HG03565 (cell line): ENCODE measurements around the gene CATSPERB.
"Not testable (repeated sequence)": the region's sequence is repeated elsewhere in the genome, so short reads cannot be mapped to it uniquely, and the experiment has no call there.

Experiments
- ATAC-seq: cut with Tn5 transposase; IDR thresholded peaks from one replicate; pipeline ENCODE4 v1.9.1; 2021; ENCODE audit warnings: mild to moderate bottlenecking, moderate library complexity; ENCODE audit not compliant: unreplicated experiment

Gene CATSPERB, protein sequence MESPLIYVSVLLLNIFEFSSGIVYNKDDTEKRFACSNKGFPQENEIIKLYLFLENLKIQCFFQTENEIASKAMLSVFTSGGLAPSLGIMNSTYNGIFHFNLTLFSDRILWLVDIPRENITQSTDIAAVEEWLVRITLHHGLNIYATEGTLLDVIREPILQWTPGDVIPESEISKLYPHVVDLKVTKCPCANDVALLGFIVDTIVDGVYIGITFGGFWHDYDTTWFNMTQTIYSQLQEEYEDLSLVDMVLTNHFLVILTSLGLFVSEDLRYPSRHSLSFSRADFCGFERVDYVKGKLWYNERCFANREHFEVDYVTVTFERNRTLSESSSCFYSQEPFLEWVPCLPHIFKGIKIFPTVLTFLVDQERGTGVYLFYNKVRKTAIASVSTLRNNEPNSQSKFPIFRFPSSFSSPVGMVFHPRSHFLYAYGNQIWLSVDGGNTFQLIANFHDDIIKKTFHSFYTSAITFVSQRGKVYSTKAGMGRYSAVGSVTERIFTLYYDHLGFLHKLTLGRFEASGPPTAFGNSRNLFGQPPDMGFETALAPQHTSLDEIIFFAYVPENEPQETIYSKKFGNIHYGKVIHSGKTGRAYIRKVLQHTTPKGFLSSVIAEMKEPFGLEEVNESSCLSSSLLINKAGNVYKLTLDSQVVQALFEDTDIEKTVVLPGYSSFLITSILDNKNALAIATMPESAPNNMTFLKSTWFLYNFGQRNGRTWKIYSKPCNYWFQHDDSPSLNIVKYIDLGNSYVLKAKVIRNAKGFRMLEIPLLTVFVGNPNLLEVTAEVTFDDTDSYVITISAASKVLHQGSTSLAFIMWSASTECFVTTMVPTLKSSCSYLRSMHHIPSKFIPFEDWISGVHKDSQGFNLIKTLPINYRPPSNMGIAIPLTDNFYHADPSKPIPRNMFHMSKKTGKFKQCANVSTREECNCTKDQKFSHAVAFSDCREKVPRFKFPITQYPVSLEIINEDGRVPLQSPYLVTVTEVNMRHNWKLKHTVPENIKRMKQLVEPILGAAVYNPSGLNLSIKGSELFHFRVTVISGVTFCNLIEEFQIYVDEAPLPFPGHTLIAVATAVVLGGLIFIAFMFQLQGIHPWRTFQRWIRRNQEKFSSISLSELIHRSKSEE

DNA sequence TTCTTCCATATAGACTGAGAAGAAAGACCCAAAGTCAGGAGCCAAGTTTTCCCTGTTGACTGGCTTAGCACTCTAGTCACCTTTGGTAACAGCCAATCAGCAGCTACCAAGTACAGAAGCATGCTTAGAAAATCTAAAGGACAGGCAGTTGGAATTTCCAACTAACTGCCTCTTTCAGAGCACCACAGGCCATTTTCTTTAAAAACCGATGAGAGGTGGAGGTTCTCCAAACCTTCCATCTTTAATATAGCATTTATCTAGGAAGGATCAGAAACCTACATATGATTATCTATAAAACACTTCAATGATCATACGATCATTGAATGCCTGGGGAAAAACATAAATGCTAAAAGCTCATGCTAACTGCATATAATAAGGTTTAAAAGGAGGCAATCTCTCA, at the start of gene CATSPERB:
TSS of gene CATSPERB (minus strand) at position 101 of the 400 bp plus-strand sequence. CDS start 2,607 bp downstream, outside the sequence.
- ATAC-seq: no peak

DNA sequence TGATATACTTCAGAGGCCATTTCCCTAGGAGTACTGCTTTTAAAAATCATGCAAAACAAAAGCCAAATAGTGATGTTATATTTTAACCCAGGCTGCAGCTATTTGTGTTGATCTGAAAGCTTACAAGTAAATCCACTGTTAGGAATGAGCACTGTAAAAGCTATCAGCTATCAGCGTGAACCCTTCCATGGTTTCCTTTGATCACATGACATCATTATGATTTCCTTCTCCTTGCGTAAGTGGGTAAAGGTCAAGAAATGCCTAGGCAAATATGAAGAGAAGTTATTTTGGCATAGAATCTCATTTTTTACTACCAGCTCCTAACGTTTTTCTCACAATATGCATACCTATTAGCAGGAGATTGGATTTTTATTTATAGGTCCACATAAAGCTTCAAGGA, 48.6 kb upstream of the CATSPERB start:
- no peak for ATAC-seq

DNA sequence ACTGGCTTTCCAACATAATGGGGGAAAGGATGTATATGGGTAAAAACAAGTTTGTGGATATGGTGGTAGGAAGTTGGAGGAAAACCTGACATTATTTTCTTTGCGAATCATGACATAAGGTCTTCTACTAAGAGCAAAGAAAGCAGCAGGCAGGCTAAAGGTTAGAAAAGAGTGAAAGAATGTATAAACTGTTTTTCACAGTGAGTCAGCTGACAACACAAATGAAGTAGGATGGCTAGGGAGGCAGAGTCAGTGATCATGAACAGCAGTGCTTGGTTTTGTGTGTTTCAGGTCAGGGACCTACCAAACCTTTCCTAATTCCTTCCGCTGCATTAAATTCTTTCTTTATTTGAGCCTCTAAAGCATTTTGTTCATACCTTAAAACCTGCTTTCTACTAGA, 46.3 kb upstream of the CATSPERB start:
- ATAC-seq: no peak

DNA sequence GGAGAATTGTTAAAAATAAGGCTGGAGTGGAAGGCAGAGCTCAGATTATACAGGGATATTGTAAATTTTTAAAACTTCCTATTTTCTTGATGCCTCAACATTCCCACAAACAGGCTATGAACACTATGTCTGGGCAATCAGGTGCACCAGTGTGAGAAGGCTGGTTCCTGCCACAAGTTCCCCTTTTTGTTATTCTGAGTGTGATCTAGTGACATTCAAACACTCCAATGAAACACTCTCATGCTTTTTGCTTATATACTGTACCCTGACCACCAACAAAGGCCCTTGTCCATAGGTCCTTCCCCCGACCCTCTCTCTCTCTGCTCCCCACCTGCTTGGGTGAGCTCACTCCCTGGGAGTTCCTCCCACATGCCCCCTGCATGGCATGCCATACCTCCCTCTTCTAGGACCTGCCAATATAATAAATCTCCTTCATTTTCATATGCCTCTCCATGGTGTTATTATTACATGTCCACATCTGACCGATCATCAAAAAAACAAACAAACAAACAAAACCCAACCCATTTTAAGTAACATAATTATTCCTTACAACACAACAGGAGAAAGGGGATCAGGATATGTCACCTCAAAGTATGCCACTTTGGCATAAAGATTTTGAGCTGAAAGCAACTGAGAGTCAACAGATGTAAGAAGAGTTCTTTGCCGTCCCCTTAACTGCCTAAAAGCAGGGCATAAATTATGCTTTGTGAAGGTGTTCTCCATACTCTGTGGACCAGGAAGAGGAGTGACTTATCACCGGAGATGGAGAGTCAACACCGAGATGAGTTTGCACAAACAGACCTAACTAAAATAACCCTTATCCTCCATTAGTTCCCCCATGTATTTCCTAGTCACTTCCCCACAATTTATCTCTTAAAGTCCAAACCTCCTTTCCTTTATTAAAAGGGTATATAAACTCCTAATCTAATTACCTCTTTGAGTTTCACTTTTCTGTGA, 42.5 kb upstream of the CATSPERB start:
- no peak for ATAC-seq

DNA sequence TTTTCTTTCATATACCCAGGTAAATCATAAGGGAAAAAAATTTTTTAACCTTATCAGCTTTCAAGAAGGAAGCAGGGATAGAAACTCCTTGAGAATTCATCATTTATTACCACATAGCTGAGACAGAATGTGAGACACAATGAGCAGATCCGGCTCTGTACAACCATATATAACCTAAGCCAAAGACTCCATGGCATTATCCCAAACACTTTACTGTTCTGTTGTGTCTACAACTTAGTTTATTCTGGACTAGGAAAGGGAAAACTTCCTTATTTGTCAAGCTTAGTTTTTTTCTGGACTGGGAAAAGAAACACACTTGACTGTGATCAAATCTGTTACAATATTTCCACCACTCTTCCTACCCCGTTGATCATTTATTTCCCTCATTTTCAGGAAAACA, 38.3 kb upstream of the CATSPERB start:
- no peak for ATAC-seq

DNA sequence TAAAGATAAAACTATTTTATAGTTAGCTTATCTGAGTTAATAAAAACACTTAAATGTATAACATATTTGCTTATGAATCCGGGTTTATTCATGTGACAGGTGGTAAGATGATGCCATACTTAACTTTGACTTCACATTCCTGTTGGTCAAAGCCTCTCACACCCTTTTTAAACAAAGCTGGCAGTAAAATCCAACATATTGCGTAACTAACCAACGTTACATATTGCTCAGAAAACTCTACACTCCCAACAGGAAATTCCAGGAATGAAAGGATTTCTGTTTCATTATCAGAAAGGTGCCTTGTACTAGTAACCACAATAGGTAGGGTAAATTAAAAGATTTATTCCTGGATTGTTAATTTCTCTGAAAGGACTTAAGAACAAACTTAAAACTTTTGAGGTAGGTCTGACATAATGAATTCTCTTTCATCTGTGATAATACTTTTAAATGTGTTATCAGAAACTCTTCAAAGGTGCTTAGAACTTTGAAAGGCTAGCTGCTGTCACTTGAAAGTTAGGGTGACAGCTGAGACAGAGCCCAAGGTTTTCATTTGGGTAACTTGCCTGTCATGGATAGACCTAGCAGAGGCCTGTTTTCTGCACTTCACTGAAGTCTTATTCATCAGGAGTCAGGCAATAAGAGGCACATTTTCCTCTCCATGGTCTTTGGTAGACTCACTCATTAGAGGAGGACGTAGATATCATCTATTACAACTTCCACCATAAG, 23.8 kb upstream of the CATSPERB start:
- no peak for ATAC-seq

DNA sequence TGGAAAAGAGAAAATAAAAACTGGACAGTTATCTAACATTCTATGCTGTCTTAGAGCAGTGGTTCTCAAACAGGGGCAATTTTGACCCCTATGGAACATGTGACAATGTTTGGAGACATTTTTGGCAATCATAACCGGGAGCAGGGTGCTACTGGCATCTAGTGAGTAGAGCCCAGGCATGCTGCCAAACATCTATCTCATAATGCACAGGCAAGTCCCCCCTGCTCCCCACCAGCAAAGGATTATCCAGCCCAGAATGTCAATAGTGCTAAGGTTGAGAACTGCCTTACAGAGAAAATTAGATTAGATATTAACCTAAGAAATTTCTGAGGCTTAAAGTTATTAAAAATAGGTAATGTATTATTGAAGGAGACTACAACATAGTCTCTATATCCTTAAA, 22.9 kb upstream of the CATSPERB start:
- ATAC-seq: no peak

DNA sequence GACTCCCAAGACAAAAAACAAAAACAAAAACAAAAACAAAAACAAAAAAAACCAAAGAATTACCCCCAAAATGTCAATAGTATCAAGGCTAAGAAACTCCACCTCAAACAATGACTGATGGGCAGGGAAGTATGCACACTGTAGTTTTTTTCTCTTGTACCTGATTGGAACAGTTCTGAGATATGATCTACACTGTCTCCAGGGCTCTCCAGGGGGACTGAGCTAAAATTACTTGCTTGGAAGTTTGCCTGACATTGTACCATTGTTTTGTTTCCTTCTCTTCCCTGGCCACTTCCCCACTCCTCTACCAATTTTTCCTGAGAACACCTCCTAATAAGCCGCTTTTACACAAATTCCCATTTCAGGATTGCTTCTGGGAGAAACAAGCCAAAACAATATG, 22.3 kb upstream of the CATSPERB start:
- no peak for ATAC-seq

DNA sequence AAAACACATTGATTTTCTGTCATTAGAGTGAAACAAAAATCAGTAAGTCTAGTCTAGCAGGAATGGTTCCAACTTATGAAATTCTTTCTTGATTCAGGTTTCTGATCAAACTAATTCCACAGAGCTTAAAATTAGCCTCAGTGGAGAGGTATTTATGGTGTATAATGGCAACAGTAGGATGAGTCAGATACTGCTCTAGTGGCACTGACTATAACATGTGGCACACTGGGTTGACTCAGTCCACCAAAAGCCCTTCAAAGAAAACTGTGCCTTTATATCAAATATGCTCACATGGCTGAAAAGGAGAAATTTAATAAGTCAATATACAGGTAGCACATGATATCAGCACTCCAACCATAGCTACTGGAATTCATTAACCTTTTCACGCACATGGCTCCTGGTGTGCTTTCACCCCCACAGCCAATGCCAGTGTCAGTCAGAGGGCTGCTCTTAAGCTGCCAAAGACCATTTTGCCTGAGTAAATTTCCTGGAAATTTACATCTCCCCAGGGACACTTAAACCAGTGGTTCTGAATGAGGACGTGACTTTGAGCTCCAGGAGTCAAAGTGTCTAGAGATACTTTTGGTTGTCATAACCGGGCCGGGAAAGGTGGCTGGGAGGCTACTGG, 21.7 kb upstream of the CATSPERB start:
- no peak for ATAC-seq

DNA sequence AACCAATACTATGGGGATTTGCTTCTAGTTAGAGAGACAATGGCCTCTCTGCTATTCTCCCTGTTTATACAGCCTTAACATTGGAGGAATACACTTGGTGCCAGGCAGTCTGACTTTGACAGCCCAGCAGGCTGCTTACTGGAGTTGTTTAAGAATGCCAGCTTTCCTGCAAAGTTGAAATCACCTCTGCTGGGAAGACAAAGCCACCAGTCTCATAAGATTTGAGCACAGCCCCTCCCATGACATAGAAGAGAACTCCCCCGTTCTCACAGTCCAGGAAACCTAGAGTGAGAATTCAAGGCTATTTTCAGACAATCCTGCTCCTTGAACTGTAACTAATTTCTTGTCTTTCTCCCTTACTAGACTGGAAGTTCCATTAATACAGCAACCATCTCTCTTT, 21.1 kb upstream of the CATSPERB start:
- no peak for ATAC-seq

DNA sequence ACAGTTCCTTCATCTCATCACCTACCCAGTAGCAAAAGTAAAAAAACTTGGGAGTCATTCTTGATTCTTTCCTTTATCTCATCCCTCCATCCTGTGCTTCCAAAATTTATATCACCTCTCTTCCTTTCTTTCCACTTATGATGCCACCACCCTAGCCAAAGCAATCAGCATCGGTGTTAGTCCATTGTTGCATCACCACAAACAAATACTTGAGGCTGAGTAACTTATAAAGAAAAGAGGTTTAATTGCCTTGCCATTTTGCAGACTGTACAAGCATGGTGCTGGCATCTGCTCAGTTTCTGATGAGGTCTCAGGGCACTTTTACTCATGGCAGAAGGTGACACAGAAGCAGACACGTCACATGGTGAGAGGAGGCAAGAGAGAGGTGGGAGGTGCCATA, 19.8 kb upstream of the CATSPERB start:
- ATAC-seq: no peak

DNA sequence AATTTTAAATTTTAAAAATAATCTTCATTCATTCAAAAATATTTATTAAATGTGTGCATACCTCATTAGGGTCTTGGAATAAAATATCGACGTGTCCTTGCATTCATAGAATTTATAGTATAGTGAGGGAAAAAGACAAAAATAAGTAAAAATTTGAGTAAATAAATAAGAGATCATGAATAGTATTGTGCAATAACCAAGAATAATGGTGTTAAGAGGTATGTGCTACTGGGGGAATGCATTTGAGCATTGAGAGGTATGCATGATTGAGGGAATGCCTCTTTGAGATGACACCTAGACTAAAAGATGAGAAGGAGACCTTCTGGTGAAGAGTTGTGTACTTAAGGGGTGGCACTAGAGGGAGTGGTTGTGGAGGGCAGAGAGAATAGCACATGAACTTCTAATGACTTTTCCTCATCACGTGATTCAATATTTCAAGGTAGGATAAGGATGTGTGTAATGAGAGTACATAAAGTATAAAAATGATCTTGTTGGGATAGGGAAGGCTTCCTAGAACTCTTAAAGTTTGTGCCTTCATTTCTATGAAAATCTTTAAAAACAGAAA, 18.8 kb upstream of the CATSPERB start:
- no peak for ATAC-seq

DNA sequence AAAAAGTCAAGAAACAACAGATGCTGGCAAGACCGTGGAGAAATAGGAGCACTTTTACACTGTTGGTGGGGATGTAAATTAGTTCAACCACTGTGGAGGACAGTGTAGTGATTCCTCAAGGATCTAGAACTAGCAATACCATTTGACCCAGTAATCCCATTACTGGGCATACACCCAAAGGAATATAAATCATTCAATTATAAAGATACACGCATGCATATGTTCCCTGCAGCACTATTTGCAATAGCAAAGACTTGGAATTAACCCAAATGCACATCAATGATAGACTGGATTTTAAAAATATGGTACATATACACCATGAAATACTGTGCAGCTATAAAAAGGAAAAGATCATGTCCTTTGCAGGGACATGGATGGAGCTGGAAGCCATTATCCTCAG, 18.0 kb upstream of the CATSPERB start:
- ATAC-seq: no peak

DNA sequence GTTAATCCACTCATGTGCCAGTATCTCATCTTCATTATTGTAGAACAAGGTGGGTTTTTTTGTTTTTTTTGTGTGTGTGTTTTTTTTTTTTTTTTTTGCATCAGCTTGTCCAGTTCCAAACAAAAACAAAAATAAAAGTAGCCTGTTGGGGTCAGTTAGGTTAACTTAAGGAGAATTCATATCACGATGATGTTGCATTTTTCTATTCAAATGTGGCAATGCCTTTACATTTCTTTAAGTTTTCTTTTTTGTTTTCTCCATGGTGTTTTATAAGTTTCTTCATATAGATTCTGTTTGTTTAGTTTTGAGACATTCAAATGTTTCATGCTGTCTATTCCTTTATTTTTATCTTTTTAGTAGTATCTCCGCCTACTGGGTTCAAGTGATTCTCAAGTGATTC, 16.2 kb upstream of the CATSPERB start:
- ATAC-seq: no peak

DNA sequence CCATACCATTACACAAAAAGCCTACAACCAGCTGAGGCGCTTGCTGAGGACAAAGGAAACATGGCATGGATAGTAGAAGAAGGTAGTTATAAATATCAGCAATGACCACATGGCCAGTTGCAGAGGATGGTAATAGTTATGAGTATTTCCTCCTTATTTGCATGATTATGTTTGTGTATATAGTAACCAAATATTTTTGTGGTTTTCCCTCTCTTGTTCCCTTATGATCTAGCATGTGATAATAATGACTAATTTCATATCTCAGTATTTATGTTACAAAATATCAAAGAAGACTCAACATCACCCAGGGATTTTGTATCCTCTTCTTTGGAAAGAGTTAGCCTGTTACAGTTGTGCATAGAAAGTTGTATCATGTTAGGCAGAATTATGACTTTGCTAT, 13.5 kb upstream of the CATSPERB start:
- ATAC-seq: no peak

DNA sequence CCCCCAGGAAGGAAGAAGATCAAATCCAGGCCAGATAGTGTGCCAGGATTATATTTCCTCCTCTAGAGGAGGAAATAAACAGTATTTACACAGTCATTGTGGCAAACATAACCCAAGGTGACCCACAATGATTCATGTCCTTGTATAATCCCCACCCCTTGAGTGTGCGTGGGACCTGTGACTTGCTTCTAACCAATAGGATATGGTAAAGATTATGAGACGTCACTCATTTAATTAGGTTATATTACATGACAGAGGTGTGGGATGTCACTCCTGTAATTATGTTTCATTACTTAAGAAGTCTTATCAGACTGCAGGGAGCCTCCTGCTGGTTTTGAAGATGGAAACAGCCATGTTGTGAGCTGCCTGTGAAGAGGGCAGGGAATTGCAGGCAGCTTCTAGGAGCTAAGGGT, 12.2 kb upstream of the CATSPERB start:
- no peak for ATAC-seq

DNA sequence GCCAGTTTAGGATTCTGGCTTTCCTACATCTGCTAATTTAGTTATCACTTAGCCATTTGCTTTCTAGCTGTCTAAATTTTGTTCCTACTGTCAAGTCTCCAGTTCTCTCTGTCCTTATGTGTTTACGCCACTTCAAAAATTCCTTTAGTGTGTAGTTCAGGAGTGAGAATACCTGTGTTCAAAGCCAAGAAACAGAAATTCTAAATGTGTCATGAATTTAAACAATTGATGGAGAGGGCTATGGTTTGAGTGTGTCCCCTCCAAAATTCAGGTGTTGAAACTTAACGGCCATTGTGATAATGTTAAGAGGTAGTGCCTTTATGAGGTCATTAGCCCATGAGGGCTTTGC, 11.4 kb upstream of the CATSPERB start:
- no peak for ATAC-seq

DNA sequence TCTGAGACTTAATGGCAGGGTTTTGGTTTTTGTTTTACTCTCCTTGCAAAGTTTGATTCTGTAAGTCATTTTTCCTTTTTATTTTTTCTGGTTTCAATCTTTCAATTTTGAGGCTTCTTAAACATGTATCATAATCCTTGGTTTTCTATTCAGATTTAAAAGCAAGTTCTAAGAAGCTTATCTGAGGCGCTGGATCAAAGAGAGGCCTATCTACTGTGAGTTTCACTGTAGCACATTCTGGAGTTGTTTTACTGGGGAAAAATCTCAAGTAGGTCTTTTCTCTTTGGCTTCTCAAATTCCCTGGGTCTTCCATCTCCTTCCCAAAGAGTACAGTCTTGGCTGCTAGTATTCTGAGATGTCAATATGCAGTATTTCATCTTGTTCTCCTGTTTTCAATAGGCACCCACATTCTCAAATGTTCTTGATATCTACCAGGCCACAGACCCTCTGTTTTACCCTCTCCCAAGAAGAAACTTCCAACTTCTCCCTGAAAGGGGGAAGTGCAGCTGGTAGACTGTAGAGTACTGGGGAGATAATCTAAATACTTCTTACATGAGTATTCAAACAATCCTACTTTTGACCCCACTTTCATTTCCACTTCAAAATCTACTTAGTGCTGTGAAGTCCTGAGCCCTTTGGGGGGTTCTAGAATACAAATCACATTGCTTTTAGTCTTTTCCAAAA, 10.9 kb upstream of the CATSPERB start:
- no peak for ATAC-seq

DNA sequence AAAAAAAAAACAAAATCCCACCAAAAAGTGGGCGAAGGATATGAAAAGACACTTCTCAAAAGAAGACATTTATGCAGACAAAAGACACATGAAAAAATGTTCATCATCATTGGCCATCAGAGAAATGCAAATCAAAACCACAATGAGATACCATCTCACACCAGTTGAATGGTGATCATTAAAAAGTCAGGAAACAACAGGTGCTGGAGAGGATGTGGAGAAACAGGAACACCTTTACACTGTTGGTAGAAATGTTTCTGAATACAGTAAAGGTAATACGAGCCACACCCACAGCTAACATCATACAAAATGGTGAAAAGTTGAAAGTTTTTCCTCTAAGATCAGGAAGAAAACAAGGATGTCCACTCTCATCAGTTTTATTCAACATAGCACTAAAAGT, 8.0 kb upstream of the CATSPERB start:
- not testable (repeated sequence) for ATAC-seq
